Non-pigmented ciliary epithelial cell (primary cell): ENCODE data around the gene TTLL9.
A peak's percentile ranks its signal among the peaks of the same experiment; 100 is the strongest.
"Not testable (repeated sequence)": the region's sequence is repeated elsewhere in the genome, so short reads cannot be mapped to it uniquely, and the experiment has no call there.

Source experiments
- DNase-seq: peaks from one replicate; pipeline ENCODE4 v3.0.0-alpha.2; 2010; ENCODE audit warnings: low read depth

The TTLL9 gene

DNA sequence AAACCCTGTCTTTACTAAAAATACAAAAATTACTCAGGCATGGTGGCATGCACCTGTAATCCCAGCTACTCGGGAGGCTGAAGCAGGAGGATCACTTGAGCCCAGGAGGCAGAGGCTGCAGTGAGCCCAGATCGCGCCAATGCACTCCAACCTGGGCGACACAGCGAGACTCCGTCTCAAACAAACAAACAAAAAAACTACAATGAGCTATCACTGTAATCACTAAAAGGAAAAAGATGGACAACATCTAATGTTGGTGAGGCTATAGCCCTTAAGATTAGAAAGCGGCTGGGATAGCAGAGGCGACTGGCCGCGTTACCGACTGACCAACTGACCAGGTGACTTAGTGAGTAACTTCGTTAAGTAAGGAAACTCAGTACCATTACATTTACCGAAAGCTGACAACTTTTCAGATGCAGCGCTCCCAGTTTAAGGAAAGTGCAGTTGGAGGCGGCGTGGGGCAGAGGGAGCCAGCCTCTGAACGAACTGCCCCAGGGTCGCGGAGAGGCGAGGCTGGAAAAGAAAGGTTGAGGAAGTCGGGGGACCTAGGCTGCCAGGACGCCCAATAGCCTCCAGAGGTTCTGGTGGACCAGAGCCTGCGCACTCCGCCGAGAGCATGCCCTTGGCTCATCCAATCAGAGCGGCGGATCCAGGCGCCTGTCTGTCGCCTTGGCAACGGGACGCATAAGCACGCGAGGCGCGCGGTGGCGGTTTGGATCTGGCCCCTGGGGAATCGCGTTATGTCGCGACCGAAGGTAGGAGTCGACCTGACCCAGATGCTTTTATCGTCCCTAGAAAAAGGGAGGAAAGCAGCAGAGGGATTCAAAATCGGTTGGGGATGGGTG is 8.9 kb downstream of the TTLL9 start:
- DNase-seq: peak; percentile 71

DNA sequence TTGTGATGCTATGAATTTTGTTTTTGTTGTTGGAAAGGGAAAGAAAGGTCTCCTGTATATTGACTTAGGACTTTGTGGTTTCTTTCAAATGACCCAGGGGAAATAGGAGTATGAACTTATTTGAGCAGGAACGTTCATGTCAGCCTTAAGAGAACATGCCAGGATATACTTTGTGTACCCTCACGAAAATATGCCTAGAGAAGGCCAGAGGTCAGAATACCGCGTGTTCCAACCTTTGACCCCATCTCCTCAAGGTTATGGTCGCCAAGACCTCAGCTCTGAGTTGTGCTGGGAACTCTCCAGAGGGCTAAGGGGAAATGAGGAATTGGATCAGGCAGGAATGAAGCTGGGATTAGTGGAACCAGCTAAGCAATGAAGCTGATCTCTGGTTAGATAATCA is 11.5 kb downstream of the TTLL9 start:
- DNase-seq: no peak

DNA sequence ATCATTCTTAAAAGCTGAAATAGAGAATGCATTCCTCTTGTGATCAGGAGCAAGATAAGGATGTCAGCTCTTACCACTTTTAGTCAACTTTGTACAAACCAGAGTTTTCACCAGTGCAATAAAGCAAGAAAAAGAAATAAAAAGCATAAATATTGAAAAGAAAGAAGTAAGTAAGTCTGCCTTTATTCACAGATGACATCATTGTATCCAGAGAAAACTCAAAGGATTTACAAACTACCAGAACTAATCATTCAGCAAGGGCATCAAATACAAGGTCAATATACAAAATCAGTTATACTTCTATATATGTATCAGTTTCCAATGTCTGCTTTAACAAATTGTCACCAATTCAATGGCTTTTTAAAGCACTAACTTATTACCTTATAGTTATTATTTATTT is 13.4 kb downstream of the TTLL9 start:
- DNase-seq: no peak

DNA sequence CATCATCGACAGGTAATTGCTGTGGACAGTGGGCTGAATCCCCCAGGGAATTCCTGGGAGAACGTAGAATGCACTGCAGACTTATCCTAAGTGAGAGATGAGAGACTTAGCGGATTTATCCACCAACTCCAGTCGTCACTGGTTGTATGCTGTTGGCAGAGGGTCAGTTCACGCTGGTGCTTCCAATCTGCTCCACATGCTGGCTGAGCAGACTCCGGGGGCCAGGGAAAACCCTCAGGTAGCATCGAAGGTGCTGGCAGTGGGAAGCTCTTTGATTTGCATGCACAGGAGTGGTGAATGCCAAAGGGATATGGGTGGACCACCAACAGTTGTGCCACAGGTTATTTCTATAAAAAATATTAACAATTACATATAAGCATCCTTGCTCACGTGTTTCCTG is 20.2 kb downstream of the TTLL9 start:
- no peak for DNase-seq

DNA sequence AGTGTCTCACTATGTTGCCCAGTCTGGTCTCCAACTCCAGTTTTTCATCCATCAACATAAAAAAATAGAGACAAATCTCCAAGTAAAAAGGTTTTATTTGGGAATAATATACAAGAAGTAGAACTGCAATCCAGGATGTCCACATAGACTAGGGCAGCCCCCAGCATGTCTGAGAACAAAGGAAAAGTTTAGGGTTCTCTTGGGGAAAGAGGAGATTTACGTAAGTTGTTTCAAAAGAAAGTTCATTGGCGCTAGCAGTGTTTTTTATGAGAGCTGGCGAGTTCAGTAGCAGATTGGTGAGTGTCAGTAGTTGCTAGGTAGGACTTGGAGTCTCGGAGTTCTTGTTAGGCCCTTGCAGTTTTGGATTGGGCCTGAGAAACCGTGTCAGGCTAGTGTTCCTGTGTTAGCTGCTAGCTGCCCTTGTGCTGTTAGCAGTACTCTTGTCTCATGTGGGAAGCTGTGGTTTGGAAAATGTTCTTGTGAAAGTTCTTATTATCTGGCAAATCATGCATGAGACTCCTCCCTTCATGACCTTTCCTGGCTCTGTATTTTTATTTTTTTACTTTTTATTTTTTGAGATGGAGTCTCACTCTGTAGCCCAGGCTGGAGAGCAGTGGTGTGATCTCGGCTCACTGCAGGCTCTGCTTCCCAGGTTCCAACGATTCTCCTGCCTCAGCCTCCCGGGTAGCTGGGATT is 24.7 kb downstream of the TTLL9 start:
- DNase-seq: peak; percentile 9

DNA sequence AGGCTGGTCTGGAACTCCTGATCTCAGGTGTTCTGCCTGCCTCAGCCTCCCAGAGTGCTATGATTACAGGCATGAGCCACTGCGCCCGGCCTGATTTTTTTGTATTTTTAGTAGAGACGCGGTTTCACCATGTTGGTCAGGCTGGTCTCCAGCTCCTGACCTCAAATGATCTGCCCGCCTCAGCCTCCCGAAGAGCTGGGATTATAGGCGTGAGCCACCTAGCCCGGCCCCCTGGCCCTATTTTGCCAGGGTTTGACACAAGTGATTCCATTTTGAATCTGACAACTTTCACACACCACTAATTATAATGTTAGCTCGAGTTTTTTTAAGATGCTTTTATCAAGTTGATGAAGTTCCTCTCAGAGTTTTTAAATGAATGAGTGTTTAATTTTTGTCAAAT is 25.6 kb downstream of the TTLL9 start:
- DNase-seq: no peak

DNA sequence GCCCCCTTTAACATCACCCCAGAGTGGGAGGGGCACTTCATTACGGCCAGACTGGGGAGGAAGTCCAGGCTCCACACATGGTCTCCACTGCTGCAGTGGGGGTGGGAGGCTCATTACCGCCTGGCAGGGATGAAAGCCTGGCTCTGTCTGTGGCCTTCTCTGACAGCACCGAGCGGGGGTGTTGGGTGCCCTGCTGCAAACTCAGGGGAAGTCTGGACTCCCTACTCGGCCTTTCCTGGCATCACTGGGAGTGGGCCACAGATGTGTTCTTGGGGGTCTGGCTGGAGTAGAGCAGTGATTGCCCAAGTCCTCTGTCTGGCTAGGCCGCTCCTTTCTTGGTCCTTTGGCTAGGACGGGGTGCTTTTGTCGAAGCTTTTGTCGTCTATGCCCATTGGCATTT is 27.1 kb downstream of the TTLL9 start:
- DNase-seq: no peak

DNA sequence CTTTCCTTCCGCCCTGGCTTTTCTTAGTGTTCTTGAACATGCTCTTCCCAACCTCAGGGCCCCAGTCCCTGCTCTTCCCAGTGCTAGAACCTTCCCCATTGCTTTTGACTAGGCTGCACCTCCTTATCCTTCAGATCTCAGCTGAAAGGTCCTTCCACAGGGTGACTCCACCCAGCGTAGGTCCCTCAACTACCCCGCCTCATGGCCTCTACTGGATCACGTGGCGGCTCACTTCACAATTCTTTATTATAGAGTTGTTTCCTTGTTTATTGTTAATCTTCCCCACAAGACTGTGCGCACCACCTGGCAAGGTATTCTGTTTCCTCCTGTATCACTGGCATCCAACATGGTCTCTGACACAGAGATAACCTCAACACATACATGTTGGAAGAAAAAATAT is 31.2 kb downstream of the TTLL9 start:
- no peak for DNase-seq

DNA sequence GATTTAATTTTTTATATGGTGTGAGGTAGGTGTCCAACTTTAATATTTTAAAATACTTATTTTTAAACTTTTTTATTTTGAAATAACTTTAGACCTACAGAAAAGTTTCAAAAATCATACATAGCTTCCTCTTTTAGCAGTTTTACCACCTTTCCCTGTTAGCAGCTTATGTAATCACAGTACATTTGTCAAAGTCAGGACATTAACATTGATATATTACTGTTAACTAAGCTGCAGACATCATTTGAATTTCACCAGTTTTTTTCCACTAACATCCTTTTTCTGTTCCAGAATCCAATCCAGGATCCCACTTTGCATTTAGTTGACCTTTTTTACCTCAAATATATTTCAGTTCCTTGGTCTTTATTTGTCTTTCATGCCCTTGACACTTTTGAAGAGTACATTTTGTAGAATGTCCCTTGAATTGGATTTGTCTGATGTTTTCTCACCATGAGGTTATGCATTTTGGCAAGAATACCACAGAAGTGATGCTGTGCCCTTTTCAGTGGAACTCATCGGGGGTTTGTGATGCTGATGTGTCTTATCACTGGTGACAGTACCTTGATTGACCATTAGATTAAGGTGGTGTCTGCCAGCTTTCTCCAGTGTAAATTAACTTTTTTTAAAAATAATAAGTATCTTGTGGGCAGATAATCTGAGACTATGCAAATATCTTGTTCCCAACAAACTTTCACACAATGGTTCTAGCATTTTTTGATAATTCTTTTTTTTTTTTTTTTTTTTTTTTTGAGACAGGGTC is 33.4 kb downstream of the TTLL9 start:
- DNase-seq: no peak

DNA sequence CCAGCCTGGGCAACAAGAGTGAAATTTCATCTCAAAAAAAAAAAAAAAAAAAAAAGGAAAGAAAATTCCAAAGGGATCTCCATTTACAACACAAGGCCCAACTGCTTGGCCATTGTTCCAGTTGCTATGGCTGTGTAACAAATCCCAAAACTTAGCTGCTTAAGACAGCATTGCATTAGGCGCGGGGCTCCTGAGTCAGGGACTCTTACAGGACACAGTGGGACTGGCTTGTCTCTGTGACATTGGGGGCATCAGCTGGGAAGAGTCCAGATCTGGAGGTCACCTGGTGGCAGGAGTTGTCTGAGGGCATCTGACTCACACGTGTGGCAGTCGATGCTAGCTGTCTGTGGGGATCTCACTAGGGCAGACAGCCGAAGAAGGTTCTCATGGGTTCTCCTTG is 35.6 kb downstream of the TTLL9 start:
- no peak for DNase-seq

DNA sequence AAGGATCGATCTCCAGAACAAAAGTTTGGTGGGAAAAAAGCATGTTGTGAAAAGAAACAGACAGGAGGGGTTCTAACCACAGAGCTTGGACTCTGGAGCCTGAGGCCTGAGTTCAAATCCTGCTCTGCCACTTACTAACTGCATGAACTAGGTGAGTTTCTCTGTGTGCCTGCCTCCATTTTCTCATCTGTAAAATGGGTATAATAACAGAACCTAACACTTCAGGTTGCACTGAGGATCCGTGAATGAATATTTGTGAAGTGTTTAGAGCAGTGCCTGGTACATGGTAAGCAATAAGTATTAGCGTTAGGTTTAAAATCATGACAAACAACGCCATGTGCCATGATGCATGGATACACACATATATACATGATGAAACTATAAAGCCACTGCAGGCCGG is 36.6 kb downstream of the TTLL9 start:
- DNase-seq: no peak

DNA sequence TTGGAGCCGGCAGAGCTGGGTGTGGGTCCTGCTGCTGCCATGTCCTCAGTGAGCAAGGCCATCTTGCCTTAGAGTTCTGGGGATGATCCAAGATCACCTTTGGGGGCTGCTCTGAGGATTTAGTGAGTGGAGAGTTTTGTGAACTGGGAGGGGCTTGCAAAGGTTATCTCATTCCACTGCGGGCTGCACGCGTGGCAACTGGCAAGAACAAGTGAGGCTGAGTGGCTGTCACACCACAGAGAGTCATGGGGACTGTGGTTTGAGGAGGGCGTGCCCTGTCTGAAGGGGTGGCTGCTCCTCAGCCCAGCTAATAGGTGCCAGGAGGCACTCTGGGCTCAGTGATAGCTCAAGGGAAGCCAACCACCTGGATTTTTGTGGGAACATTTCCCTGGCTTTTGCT is 37.6 kb downstream of the TTLL9 start:
- no peak for DNase-seq

DNA sequence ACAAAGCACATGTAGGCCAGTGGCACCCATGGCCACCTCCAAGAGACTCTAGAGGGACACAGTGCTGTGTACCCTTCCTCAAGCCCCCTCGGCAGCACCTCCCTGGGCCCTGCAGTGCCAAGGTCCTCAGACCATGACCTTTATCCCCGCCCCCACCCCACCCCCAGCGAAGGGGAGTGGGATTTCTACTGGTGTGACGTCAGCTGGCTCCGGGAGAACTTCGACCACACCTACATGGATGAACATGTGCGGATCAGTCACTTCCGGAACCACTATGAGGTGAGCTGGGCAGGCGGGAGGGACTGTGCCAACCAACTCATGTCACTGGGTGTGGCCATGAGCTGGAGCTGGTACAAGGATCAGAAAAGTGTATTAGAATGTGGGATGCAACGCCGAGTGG is 38.0 kb downstream of the TTLL9 start:
- DNase-seq: no peak

DNA sequence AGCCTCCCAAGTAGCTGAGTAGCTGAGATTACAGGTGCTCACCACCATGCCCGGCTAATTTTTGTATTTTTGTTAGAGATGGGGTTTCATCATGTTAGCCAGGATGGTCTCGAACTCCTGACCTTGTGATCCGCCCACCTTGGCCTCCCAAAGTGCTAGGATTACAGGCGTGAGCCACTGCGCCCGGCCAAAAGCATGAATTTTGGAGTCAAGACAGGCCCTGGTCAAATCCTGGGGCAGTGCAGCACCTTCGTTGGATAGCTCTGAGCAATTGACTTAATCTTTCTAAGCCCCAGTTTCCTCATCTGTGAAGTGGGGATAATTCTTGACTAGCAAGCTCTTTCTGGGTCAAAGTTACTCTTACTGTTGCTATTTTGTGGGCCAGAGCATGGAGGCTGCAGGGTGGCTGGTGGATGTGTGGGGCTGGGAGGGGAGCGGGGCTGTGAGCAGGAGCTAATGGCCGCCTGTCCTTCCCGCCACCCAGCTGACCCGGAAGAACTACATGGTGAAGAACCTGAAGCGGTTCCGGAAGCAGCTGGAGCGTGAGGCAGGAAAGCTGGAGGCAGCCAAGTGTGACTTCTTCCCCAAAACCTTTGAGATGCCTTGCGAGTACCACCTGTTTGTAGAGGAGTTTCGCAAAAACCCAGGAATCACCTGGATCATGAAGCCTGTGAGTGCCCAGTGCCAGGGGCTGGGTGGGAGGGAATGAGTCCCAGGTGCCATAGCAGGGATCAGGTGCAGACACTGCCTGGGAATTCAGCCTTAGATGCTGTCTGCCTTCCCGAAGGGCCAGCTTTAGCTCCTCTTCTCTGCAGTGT is 39.0 kb downstream of the TTLL9 start:
- DNase-seq: no peak

DNA sequence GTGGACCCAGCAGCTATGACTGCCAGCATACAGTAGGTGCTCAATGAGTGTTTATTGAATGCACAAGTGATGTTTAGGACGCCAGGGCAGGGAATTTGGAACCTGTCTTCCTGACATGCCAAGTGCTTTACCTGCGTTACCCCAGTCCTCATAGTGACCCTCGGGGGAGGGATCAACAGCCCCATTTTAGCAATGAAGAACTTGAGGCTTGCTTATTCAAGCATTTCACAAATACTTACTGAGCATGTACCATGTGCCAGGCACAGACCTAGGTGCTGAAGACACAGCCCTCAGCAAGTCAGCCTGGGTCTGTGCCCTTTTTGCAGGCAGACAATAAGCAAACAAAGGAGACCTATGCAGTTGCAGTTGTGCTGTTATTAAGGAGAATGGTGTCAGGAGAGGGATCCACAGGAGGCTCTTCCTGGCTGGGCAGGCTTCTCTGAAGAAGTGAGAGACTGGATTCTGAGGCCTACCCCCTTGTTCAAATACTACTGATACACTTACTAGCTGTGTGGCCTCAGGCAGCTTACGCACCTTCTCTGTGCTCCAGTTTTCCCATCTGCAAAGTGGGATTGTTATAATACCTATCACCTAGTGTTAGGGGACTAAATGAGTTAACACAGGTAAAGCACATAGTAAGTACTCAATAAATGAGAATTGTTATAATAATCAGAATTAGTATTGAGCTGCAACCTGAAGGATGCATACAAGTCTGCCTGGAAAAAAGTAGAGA is 39.8 kb downstream of the TTLL9 start:
- no peak for DNase-seq

DNA sequence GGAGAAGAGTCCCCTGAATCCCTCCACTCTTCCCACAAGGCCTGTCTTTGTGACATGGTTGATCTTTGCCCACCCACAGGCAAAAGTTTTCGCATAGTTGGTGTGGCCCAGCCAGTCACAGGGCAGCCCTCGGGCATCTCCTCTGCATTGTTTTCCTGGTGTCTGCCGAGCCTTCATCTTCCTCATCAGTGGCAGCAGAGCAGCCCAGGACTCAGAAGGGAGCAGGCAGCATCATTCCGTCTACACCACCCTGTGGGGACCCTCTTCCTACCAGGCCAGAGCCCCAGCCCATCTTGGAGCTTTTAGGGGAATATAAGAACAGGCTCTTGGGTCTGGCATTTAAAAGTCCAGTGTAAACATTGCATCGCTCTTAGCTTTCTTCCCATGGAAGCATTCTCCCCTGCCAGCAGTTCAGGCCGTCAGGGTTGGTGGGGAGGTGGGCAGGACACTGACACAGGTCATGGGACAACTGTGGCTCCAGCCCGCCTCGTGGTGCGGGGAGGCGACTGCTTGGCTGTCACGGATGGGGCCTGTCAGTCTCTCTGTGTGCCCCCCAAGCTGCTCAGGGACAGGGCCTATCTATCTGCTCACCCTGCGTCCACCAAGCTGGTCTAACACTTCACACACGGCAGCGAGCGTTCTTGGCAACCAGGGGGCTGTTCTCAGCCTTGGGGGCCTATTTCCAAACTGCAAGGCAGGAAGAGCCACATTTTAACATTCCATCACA is 43.2 kb downstream of the TTLL9 start:
- no peak for DNase-seq

DNA sequence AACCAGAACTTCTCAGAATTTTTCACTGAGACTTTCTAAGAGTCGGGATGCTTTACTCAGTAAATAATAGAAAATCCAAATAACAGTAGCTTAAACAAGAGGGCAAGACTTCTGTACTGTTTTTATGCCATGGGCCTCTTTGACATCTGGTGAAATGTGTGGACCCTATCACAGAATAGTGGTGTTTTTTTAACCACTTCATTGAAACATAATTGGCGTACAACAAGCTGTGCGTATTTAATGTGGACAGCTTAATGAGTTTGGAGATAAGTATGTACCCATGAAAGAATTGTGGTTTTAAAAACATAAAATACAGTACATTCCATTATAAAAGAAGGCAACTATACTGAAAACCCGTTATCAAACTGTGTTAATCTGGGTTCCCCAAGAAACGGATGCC is 43.7 kb downstream of the TTLL9 start:
- no peak for DNase-seq

DNA sequence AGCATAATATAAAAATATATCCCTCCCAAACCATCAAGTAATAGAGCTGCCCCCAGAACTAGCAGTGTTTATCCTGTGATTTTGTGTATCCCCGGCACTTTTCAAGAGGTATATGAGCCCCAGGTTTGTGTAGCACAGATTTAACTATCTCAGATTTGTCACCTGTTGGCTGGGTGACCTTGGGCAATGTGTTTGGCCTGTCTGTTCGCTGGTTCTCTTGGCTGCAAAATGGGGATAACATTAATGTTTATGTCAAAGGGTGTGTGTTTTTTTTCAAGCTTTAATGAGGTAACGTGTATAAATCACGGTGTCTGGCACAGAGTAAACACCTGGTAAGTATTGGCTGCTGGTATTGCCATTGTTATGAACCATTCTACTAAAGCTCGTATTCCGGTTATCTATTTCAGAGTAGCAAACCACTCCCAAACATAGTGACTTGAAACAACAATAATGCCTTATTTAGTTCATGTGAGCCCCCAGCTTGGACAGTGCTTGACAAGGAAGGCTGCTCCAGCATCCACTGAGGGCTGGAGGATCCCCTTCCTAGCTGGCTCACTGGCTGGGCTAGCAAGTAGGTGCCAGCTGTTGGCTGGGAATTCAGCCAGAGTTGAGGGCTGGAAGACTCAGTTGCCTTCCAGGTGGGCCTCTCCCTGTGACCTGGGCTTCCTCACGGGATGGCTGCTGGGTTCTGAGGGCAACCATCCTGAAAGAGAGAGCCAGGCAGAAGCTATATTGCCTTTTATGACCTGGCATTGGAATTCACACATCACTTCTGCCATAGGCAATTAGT is 45.3 kb downstream of the TTLL9 start:
- no peak for DNase-seq

DNA sequence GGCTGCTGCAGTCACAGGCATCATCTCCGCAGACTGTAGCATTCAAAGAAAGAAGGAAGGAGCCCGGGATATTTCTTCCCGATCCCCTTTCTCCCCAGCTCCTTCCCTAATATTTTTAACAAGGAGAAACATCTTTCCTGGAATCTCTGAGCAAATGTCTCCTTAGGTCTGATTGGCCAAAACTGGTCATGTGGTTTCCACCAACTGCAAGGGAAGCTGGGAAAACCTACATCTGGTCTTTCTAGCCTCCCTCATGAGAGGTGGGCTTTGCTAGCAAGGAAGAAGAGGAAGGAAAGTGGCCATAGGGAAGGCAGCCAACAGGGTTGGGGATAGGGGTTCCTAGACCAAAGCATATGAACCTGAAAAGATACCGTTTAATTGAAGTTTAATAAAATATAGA is 46.3 kb downstream of the TTLL9 start:
- no peak for DNase-seq

DNA sequence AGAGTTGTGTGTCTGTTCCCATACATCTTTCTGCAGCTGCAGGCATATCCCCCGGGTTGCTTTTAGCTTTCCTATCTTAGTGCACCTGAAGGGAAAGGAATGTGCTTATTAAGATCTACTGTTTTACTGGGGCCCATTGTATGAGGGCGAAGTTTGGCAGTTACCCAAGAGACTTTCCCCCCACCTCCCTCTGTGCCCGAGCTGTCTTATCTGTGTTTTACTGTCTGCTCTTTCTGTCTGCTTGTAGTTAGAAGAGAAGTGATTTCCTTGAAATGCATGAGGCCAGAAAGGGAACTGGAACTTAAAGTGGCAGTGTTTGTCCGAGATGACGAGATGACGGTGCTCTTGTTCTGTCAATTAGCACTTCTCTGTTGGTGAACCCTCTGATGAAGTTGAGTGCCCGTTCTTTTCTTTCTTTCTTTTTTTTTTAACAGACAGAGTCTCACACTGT is 47.6 kb downstream of the TTLL9 start:
- DNase-seq: not testable (repeated sequence)
